ENCODE measurements around the gene NUP62. TPM values are rescaled to one million over a fixed set of nuclear protein-coding genes. Genes with fewer than 3 reads are reported as not detected.

NUP62 gene
- total RNA-seq, 1 experiment from 2014 or later, result 127 TPM

GRCh38 chr19:49894011-49894664 is 35.2 kb downstream of the NUP62 start:
- peaks cover 60% of the 10 kb centered on the region for H3K27me3 Mint-ChIP-seq (ENCODE audit: low read depth)

More at GRCh38 chr19:49894011-49894664, 35.2 kb downstream of the NUP62 start:
- Mint-ChIP-seq H3K27ac (no peak overlapping the region; a peak in 1 of 7 replicates), H3K36me3 (ENCODE audit: insufficient read depth in 1 of 3, low read depth in 3 of 3) (peaks cover 5 to 6% (median 5%) of the 10 kb centered on the region in 3 experiments; a peak in 5 of 7 replicates), H3K9me3 (peaks cover 0 to 5% of the 10 kb centered on the region in 2 experiments; a peak in 1 of 5 replicates), H3K4me1 (peaks cover 11 to 34% of the 10 kb centered on the region in 2 experiments), H3K4me3 (no peak overlapping the region)
- no peak overlapping the region for H2BK20ac ChIP-seq (ENCODE audit: low read depth, low read length, poor library complexity, severe bottlenecking)
- H3T11ph ChIP-seq (ENCODE audit: low read length), result no peak overlapping the region
- no peak overlapping the region for H3K4ac ChIP-seq (ENCODE audit: low read depth, low read length)
- H3K27ac ChIP-seq (ENCODE audit: insufficient read length, low read depth, low read length), result no peak overlapping the region
- peaks cover 5% of the 10 kb centered on the region for H4K20me1 ChIP-seq (ENCODE audit: control insufficient read depth, insufficient read depth, insufficient read length)
- H3K18ac ChIP-seq (ENCODE audit: insufficient read length, low read depth, low read length), result no peak overlapping the region
- TF ChIP-seq CTCF (conservative IDR thresholded peaks at IDR 0.05), result no peak
- no peaks in the 10 kb centered on the region for H3K4me1 ChIP-seq (ENCODE audit: insufficient read depth, low read length)
- no peak overlapping the region for H2BK15ac ChIP-seq (ENCODE audit: low read depth, low read length)
- no peak overlapping the region for H2BK5ac ChIP-seq (ENCODE audit: insufficient read length, low read length)
- no peaks in the 10 kb centered on the region for H3K9me3 ChIP-seq (ENCODE audit: control insufficient read depth, low read depth, low read length)
- H3K23me2 ChIP-seq (ENCODE audit: insufficient read length, low read depth, low read length, poor library complexity, severe bottlenecking), result peaks cover 3% of the 10 kb centered on the region
- no peak overlapping the region for H3K14ac ChIP-seq (ENCODE audit: insufficient read depth, low read length)
- no peak overlapping the region for H4K91ac ChIP-seq (ENCODE audit: insufficient read length, low read depth, low read length)
- WGBS (ENCODE audit: extremely low coverage, insufficient read length, low lambda C conversion rate), result no CpG with 5 or more reads among the region's 18 CpGs
- H2AFZ ChIP-seq (ENCODE audit: low read length), result no peak overlapping the region
- H2BK120ac ChIP-seq (ENCODE audit: low read depth, low read length, poor library complexity, severe bottlenecking), result no peak overlapping the region
- no peak overlapping the region for H4K8ac ChIP-seq (replicated peaks; ENCODE audit: insufficient read length, low read depth, low read length)
- no peak overlapping the region for H2BK12ac ChIP-seq (ENCODE audit: insufficient read length, low read depth, low read length)
- H3K79me2 ChIP-seq (ENCODE audit: insufficient read depth, low read length), result no peaks in the 10 kb centered on the region
- H3K79me1 ChIP-seq (ENCODE audit: insufficient read depth, low read depth, low read length, poor library complexity, severe bottlenecking), result no peaks in the 10 kb centered on the region
- no peak overlapping the region for H4K5ac ChIP-seq (ENCODE audit: insufficient read length, low read depth, low read length)
- H2AK5ac ChIP-seq (ENCODE audit: insufficient read length, low read length), result no peak overlapping the region
- no peak overlapping the region for H3K23ac ChIP-seq (ENCODE audit: insufficient read length, low read depth, low read length)
- no peak for DNase-seq
- no peak overlapping the region for H3K56ac ChIP-seq (ENCODE audit: insufficient read length, low read depth, low read length)
- H3K9ac ChIP-seq (ENCODE audit: extremely low read depth, insufficient read length, low read length), result no peak overlapping the region
- H3K27me3 ChIP-seq (ENCODE audit: insufficient read depth, low read length), result no peaks in the 10 kb centered on the region; the same call in 1 of the 2 replicates
- H3K4me2 ChIP-seq (ENCODE audit: insufficient read depth, insufficient read length, low read length), result no peak overlapping the region
